Effector CD8-positive, alpha-beta T cell (primary cell): ENCODE measurements around the gene HEATR1.

Experiments
- DNase-seq: peaks from one replicate; lab custom pipeline; 2025; lab: John Stamatoyannopoulos, UW

The HEATR1 gene

DNA sequence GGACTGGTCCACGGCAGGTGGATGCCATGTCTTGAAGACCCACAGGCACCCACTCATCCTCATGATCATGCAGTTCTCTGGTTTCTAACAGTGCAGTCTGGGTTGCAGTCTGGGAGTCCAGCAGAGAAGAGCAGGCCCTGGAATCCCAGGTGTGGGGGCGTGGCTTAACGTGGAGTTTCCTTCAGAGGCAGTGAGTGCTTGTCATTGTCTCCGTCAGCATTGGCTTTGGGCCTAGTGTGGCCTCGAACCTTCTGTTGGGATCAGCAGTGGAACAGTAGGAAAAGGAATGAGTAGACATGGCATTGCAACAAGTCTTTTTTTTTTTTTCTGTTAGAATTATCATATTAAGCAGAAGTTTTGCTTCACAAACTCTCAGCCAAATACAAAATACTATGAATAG lies 67.8 kb downstream of the HEATR1 start:
- no peak for DNase-seq

DNA sequence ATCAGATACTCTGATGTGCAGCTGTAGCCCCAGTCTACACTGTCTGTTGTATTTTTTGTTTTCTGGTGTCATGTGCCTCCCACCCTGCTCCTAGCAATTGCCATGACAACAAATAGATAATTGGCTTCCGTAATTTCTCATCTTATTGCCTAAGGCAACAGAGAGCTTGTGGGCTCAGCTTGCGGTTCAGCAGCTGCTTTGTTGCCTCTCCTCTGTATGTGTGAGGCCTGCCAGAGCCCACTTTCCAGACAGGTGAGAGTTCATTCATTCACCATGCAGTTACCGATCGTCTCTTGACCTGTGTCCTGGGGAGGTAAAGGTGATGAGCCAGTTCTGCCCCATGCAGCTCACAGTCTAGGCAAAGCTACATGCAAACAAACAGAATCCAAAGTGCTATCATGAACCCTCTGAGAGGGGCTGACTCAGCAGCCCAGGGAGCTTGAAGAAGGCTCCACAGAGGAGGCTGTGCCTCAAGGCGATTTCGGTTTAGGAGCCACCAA lies 68.6 kb downstream of the HEATR1 start:
- no peak for DNase-seq

DNA sequence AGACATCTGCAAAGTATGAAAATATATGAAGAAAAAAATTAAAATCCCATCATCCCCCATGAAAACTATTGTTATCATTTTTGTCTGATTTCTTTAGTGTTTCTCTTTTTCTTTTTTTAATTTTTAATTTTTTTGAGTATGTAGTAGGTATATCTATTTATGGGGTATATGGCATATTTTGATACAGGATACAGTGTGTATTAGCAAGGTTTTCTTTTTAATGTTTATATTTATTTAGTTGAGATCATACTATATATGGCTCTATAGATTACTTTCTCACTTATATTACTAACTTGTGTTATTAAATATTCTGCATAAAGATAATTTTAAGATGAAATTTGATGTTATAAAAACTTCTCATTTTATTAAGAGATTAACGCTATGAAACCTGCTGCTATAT lies 69.1 kb downstream of the HEATR1 start:
- DNase-seq = no peak

DNA sequence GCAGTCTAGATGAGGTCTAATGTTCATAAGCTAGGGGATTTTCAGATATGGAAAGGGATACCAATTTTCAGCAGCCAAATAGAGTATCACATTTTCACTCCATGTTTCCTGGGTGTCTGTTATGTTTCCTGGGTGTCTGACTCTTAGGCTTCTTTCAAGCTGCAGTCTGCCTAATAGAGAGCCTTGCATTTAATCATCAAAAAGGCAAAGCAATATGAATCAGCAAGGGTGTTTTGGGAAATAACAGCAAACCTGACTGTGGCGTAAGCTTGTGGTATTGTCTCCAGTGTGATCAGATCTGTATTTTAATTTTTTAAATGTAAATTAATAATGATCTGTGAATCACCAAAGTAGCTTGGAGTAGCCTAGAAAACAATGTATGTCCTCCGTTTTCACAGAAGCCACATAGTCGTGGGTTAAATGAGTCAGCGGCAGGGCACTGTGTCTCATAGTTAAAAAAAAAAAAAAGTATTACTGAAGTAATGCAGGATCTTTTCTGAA lies 70.1 kb downstream of the HEATR1 start:
- DNase-seq = no peak

DNA sequence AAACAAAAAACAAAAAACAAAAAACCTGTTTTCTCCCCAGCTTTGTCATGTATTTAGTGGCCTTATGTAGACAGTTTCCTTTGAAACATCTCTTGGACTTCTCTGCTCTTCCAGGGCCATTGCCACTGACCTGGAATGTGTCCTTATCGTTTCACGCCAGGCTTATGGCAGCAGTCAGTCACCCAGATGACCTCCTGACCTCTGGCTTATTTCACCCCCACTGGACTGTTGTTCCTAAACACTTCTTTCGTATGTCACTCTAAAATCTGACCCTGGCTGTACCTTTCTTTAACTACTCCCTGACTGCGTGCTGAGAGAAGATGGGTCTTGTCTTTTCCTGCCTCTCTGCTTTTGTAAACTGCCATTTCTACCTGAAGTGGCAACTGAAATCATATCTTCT lies 71.5 kb downstream of the HEATR1 start:
- no peak for DNase-seq

DNA sequence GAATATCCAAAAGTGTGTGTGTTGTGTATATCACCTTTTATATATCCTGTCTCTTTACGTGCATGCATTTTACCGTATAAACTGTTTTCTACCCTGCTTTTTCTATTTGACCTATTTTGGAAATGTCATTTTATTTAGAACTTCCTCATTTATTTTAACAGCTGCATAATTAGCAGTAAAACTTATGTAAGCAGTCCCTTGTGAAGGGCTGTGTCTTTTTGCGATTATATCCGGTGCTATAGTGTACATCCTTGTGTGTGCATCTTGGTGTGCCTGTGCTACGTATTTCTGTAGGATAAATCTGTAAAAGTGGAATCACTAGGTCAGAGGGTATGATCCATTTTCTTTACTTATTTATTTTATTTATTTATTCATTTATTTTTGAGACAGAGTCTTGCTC lies 73.4 kb downstream of the HEATR1 start:
- DNase-seq = no peak

DNA sequence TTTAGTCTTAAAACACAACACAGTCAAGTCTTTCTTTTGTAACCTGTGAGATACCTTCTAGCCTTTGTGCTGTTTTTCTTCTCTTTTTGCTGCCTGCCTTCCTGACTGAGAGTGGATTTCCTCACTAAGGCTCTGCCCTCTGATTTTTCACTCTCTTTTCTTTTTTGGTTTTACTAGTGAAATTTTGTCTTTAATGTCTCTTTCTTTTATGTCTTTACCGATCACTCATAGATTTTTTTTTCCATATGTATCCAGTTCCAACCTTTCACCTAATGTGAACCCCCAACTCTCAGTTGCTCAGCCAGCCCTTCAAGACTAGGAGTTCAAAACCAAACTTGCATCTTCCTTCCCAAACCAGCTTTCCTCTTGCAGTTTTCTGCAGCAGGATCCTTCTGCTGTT lies 74.0 kb downstream of the HEATR1 start:
- DNase-seq = no peak

DNA sequence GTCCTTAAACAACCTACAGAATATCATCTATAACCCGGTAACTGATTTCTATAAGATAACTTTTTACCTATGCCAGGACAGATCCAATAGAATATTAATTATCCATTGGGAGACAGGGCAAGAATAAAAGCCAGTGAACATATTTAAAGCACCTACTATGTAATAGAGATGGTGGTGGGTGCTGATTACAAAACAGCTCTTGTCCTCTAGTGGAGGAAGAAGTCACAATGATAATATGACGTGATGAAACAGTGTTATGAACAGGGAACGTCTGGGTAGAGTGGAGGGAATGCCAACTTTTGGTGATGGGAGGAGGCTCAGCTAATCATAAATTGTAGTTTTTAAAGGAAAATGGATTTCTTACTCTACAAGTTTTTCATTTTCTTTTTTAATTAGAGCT lies 78.2 kb downstream of the HEATR1 start:
- DNase-seq = no peak

DNA sequence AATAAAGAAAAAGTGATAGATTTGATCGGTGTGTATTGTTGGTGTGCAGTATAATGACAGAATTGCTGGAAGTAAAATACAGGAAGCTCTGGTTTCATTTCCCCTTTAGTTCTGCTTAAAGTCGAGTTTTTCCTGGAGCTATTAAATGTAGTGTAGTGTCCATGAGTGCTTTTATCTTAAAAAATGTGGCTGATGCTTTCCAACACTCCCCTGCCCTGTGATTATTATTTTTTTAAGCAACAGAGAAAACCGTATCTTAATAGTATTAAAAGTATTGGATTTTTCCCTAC lies 79.5 kb downstream of the HEATR1 start:
- DNase-seq = no peak

DNA sequence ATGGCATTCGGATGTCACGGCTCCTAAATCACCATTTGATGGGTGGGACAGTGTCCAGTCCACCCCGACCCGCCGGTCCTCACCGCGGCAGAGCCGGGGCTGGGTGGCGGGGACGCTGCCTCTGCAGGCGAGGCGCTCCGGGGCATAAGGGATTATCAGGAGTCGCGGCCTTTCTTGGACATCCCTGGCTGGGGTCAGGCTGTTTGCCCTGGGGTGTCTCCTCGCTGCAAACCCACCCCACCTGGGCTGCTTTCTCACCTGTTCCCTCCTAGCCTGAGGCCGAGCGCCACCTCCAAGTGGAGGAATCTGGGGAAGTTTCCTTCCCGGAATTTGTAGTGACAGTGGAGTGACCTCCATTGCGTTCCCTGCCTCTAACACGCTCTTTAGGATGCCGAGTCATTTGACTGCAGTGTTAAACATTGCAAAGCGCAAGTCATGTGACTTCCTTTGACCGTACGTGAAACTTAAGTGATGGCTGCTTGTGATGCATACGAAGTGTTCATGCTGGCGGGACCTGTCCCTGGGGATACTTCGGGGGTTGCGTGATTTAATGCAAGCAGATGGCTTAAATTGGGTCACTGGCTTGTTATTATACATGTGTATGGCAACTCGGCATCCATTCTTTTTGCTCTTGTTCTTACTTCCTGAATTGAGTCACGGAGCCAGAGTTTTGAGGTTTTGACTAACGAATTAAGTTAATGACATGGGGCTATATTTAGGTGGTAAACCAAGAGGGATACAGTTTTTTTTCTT lies 80.0 kb downstream of the HEATR1 start:
- DNase-seq = peak; percentile 23

DNA sequence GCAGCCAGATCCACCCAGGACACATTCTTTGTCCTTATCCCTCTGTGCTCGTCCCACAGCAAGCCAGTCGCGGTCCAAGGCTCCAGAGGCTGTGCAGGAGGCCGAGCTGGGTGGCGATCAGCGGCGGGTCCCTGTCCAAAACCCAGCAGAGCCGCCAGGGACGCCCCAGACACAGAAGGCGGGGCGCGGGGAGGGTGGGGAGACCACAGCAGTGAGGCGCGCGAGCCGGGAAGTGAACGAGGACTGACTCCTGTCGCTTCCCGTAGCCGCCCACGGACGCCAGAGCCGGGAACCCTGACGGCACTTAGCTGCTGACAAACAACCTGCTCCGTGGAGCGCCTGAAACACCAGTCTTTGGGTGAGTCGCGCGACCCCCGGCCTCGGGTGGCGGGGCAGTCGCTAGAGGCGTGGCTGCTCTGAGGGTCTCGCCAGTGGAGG lies 80.6 kb downstream of the HEATR1 start, which contains the start of gene LGALS8:
Gene LGALS8 (plus strand): TSS at position 279 of the 438 bp plus-strand sequence. CDS start 2,089 bp downstream, outside the sequence.
- peak; percentile 70 for DNase-seq

DNA sequence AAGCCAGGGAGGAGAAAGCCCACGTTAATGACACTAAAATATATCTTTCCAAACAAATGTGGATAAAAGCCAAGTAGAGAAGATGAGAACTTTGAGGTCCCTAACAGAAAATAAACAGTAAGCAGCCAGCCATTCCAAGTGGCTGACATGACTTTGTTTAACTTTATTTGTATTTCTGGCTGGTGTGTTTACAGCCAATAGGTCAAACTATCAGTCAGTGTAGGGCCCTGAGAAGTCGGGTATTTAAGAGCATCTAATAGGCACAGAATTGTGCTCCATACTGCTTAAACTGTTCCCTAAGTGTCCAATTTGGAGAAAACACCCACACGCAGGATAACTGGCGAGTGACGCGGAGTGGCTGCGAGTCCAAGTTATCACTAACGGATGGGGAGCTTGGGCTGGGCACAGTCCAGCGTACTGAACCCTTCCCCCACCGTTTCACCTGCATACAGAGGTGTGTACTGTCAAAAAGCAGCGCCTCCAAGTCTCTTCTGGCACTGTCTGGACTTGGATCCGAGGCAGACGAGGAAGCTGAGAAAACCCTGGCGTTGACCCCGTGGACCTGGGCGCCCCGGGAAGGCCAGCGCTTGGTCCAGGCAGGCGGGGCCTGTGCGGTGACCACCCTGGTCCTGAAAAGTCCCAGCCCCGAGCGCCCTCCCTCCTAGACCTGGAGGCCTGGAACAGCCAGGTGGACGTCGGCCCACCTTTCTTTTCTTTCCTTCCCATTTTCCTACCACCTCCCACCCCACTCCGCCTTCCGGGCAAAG lies 81.2 kb downstream of the HEATR1 start:
- DNase-seq = no peak

DNA sequence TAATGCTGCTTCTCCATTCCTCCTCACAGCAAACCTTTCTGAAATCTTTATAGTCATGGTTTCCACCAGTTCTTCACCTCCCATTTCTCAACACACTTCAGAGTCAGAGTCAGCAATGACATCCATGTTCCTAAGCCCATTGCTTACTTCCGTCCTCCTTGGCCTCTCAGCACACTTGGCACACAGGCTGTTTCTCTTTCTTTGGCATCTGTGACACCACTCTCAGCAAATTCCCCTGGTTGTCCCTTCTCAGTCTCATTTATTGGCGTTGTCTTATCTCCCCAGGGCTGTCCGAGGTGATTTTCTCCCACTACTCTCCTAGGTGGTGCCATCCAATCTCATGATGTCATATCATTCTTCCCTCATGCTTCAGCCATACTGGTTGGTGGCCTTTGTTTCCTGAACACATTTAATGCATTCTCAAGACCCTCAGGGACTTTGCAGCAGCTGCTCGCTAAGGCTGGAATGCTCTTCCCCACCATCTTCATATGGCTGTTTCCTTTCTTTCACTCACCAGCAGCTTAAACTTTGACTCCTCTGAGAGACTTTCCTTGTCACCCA lies 83.8 kb downstream of the HEATR1 start:
- DNase-seq = no peak

DNA sequence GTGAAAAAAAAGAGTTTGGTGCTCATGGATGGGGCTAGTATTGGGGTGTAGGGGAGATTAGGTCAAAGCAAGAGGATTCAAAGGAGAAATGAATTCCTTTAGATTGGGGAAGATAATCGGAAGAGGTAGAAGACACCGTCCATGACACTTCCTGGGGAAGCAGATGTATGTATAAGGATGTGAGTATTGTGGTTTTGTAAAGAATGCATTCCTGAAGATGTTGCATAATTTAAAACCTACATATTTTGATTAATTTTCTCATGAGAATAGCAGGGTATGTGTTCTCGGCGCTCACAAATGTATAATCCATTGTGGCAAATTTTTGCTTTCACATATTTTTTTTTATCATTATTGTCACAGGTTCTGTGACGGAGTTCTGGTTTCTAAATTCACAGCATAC lies 86.0 kb downstream of the HEATR1 start:
- no peak for DNase-seq

DNA sequence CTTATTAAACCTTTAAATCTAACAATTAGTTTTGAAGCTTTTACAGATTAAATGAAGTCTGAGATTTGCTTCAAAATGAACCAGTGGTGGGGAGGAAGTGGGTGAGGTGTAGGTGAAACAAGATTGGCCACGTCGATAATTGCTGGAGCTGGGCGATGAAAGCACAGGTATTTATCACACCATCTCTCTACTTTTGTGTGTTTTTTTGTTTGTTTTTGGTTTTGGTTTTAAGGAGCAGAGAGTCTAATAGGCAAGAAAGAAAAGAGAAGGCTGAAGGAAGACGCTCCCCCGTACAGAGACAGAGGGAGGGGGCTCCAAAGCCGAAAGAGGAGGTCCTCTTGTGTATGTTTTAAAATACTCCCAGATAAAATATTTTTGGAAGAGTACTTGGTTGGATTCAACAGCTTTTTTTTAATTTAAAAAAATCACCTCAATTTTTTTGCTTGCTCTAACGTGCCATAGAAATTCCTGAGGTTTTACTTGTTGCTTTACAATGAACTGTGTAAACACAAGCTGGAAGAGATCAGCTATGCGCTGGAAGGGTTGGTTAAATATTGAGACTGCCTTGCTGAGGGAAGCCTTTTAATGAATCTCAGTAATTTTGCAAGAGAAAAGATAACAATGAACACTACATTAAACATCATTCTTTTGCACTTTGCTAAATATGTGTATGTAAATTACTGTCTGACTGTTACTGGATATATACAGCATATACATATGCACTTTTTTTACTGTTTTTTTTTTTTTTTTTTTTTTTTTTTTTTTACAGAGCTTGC lies 87.2 kb downstream of the HEATR1 start:
- no peak for DNase-seq

DNA sequence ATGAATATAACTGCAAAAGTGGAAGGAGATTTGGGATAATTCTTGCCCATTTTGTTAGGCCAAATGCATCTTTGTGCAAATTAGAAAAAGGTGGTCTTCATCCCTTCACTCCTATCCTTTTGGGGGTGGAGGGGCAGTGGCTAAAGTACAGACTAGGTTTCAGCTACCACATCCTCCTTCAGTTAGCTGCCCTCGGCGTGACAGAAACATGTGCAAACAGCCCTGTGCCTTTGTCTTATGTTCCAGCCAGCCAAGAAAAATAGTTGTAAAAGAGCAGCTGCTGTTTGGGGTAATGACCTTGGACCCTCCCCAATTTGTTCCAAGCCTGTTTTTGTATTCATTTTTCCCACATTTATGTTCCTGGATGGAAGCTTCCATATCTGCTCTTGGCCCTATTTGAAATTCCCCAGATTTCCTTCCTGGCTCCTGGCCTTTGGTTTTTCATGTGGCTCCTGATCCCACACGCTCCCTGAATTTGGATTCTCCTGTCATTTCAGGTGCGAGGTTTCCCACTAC lies 88.8 kb downstream of the HEATR1 start:
- no peak for DNase-seq

DNA sequence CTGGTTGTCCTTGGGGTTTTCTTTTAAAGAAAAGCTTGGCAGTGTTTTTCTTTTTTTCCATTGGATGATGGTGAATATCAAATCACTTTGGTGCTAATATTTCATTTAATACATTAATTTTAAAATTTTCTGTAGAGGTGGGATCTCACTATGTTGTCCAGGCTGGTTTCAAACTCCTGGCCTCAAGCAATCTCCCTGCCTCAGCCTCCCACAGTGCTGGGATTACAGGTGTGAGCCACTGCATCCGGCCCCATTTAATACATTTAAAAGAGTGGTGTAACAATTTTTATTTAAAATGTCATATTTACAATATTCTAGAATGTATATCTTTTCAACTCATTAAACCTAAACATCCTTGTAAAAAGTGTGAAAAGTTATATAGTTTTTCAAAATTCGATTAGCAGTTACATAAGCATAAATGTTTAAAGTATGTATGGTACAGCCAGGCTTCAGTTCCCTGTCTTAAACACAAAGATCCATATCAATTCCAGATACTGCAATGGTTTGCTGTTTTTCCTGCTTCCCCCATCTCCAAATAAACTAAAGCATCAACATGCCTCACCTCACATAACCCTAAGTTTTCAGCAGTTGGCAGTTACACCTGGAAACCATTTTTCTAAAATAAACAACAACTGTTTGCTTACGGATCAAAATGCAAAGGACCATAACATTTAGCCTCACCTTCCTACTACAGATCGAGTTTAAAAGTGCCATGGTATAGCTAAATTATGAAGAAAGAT lies 89.4 kb downstream of the HEATR1 start:
- DNase-seq = no peak

DNA sequence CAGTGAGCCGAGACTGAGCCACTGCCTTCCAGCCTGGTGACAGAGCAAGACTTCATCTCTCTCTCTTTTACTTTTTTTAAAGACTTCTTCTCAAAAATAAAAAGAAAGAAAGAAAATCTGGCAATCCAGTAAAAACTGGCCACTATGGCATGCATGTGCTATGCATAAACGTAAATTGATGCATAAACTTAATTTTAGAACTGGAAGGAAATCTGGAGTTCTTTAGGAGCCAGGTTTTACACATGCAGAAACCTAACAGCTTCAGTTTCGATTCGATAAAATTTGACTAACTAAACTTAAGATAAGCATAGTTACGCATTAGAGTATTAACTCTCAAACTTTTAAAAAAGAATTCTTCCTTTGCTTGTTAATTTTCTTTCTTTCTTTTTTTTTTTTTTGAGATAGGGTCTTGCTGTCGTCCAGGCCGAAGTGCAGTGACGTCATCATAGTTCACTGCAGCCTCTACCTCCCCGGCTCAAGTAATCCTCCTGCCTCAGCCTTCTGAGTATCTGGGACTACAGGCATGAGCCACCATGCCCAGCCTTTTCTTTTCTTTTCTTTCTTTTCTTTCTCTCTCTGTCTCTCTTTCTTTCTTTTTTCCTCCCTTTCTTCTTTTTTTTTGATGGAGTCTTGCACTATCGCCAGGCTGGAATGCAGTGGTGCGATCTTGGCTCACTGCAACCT lies 92.4 kb downstream of the HEATR1 start:
- no peak for DNase-seq

DNA sequence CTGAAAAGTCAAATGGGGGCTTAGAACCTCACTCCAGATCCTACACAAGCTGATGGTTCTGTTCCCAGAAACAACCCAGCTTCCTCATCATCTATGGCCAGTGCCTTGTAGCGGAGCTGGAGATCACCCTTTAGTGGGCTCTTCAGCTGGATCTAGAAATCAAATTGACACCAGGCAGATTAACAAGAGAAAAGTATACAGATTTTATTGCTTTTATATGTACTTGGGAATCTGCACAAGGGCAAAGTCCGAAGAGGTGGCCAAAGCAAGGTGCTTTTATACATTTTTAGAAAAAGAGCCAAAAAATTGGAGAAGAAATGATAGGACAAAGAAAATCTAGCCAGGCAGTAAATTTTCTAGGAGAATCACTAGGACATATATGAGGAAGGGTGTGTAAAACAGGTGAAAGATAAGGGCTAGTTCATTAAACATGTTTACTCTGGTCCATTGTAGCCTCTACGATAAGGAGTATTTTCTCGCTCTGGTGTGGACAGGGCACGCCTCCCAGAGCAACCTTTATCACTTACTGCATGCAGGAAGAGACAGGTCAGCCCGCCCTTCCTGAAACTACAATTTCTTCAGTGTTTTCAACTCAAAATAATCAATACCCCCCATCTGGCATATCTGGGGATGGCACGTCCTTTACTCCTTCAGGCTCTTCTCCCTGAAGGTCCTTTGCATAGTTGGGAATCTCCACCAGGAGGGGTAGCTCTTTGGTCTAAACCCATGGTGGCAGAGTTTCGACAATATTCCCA lies 94.5 kb downstream of the HEATR1 start:
- DNase-seq = no peak

DNA sequence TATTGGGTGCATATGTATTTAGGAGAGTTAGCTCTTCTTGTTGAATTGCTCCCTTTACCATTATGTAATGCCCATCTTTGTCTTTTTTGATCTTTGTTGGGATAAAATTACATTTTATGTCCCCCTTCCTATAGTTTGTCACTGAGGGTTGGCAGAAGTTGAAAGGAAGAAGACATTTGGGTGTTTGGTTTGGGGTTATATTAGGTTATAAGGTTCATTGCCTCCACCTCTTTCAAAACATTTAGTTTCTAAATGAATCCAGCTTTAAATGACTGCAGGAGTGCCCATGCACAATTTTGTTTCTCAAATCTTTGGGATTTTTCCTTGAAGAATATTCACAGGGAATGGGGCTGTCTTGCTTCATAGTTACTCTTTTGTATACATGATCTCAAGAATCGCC lies 95.1 kb downstream of the HEATR1 start:
- DNase-seq = no peak
